ENCODE measurements around the gene C2orf49.
A peak's percentile ranks its signal among the peaks of the same experiment; 100 is the strongest.

C2orf49 gene

DNA sequence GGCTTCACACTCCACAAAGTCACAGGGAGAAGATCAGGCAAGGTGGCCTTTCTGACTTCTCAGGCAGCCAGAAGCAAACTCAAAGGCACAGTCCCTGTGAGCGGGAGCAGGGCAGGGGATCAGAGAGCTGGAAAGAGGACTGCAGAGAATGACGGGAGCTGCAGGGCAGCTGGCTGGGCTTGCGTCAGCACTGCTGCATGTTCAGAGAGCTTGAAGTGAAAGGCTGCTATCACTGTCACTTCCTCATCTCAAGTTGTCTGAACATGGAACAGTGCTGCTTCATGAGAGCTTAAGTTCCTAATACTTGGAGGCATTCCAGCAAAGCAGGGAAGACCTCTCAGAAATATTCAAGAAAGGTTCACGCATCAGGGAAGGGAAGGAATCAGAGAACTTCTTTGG lies 28.2 kb upstream of the C2orf49 start:
- peaks cover 94% of the 10 kb centered on the region for H3K79me2 ChIP-seq (ENCODE audit: low read length)
- H3K27me3 ChIP-seq (ENCODE audit: low read depth, low read length), result no peaks in the 10 kb centered on the region
- TF ChIP-seq, protein P1, sequence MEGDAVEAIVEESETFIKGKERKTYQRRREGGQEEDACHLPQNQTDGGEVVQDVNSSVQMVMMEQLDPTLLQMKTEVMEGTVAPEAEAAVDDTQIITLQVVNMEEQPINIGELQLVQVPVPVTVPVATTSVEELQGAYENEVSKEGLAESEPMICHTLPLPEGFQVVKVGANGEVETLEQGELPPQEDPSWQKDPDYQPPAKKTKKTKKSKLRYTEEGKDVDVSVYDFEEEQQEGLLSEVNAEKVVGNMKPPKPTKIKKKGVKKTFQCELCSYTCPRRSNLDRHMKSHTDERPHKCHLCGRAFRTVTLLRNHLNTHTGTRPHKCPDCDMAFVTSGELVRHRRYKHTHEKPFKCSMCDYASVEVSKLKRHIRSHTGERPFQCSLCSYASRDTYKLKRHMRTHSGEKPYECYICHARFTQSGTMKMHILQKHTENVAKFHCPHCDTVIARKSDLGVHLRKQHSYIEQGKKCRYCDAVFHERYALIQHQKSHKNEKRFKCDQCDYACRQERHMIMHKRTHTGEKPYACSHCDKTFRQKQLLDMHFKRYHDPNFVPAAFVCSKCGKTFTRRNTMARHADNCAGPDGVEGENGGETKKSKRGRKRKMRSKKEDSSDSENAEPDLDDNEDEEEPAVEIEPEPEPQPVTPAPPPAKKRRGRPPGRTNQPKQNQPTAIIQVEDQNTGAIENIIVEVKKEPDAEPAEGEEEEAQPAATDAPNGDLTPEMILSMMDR (IDR thresholded peaks at IDR 0.05; ENCODE audit: low read depth, low read length), result no peak
- TF ChIP-seq EZH2phosphoT487 (IDR thresholded peaks at IDR 0.05; ENCODE audit: low read depth), result no peak
- peaks cover 17% of the 10 kb centered on the region for H3K36me3 ChIP-seq (replicated peaks; ENCODE audit: low read depth, low read length)
- H3K9me3 ChIP-seq (ENCODE audit: insufficient read depth, low read length), result no peaks in the 10 kb centered on the region
- H3K9ac ChIP-seq (ENCODE audit: low read length), result peak overlapping the region; percentile 40; the same call in 1 of the 2 replicates
- peak overlapping the region; percentile 60 for H3K4me3 ChIP-seq (ENCODE audit: low read length)
- no peak overlapping the region for H2AFZ ChIP-seq (ENCODE audit: low read depth, low read length)
- H3K4me2 ChIP-seq (ENCODE audit: low read length), result peak overlapping the region; percentile 90
- peaks cover 21% of the 10 kb centered on the region for H4K20me1 ChIP-seq (ENCODE audit: insufficient read depth, low read length)
- H3K27ac ChIP-seq (ENCODE audit: low read length), result peak overlapping the region; percentile 67
- peaks cover 47% of the 10 kb centered on the region for H3K4me1 ChIP-seq (ENCODE audit: low read length)

DNA sequence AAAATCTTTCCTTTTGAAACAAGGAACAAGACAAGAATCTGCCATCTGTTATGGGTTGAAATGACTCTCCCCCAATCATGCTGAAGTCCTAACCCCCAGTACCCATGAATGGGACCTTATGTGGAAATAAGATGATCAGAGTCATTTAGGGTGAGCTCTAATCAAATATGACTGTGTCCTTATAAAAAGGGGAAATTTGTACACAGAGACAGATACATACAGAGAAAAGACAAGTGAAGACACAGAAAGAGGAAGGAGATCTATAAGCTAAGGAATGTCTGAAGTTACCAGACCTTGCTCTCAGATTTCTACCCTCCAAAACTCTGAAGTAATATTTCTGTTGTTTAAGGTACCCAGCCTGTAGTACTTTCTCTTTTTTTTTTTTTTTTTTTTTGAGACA lies 23.5 kb upstream of the C2orf49 start:
- peaks cover 14% of the 10 kb centered on the region for H4K20me1 ChIP-seq (ENCODE audit: insufficient read depth, low read length)
- H3K79me2 ChIP-seq (ENCODE audit: low read length), result peaks cover 97% of the 10 kb centered on the region
- peaks cover 4% of the 10 kb centered on the region for H3K36me3 ChIP-seq (replicated peaks; ENCODE audit: low read depth, low read length)
- no peak overlapping the region for H2AFZ ChIP-seq (ENCODE audit: low read depth, low read length)
- H3K4me2 ChIP-seq (ENCODE audit: low read length), result peak overlapping the region; percentile 42
- no peaks in the 10 kb centered on the region for H3K27me3 ChIP-seq (ENCODE audit: low read depth, low read length)
- peaks cover 64% of the 10 kb centered on the region for H3K4me1 ChIP-seq (ENCODE audit: low read length)
- H3K9me3 ChIP-seq (ENCODE audit: insufficient read depth, low read length), result no peaks in the 10 kb centered on the region
- H3K4me3 ChIP-seq (ENCODE audit: low read length), result peak overlapping the region; percentile 22
- peak overlapping the region; percentile 79 for H3K27ac ChIP-seq (ENCODE audit: low read length)
- TF ChIP-seq, protein P1 (IDR thresholded peaks at IDR 0.05; ENCODE audit: low read depth, low read length), result no peak
- no peak for TF ChIP-seq EZH2phosphoT487 (IDR thresholded peaks at IDR 0.05; ENCODE audit: low read depth)
- peak overlapping the region; percentile 7; the same call in 1 of the 2 replicates for H3K9ac ChIP-seq (ENCODE audit: low read length)

DNA sequence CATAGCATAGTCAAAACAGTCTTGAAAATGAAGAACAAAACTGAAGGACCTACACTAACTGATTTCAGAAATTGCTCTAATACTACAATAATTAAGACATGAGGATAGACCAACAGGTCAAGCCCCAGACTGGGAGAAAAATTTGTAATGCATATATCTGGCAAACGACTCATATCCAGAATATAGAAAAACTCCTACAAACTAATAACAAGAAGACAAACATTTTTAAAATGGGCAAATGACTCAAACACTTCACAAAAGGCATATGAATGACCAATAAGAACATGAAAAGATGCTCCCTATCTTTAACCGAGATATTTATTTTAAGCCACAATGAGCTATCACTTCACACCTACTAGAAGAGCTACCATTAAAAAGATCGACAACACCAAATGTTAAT lies 22.0 kb upstream of the C2orf49 start:
- H3K4me3 ChIP-seq (ENCODE audit: low read length), result peak overlapping the region; percentile 28
- H3K27me3 ChIP-seq (ENCODE audit: low read depth, low read length), result no peaks in the 10 kb centered on the region
- no peak overlapping the region for H3K9ac ChIP-seq (ENCODE audit: low read length)
- peak overlapping the region; percentile 46 for H3K4me2 ChIP-seq (ENCODE audit: low read length)
- H3K9me3 ChIP-seq (ENCODE audit: insufficient read depth, low read length), result no peaks in the 10 kb centered on the region
- peaks cover 50% of the 10 kb centered on the region for H3K4me1 ChIP-seq (ENCODE audit: low read length)
- peaks cover 92% of the 10 kb centered on the region for H3K79me2 ChIP-seq (ENCODE audit: low read length)
- H4K20me1 ChIP-seq (ENCODE audit: insufficient read depth, low read length), result peaks cover 17% of the 10 kb centered on the region
- no peak for TF ChIP-seq EZH2phosphoT487 (IDR thresholded peaks at IDR 0.05; ENCODE audit: low read depth)
- TF ChIP-seq, protein P1 (IDR thresholded peaks at IDR 0.05; ENCODE audit: low read depth, low read length), result no peak
- H2AFZ ChIP-seq (ENCODE audit: low read depth, low read length), result no peak overlapping the region
- peaks cover 4% of the 10 kb centered on the region for H3K36me3 ChIP-seq (replicated peaks; ENCODE audit: low read depth, low read length)
- peak overlapping the region; percentile 79 for H3K27ac ChIP-seq (ENCODE audit: low read length)

DNA sequence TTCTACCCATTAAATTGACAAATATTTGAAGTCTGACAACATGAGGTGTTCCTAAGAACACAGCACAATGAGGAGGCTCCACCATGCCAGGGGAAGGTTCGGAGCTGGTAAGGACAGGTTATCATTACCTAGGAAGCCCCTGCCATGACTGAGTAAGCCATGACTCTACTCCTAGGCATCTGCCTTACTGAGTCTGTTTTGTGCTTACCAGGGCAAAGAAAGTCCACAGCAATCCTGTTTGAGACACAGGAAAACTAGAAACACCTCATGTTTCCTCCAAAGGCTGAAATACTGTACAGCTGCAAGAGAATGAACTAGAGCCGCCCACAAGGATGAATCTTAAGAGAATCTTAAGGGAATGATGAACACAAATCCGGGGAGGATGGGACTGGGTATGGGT lies 19.4 kb upstream of the C2orf49 start:
- TF ChIP-seq, protein P1 (IDR thresholded peaks at IDR 0.05; ENCODE audit: low read depth, low read length), result no peak
- no peak for TF ChIP-seq EZH2phosphoT487 (IDR thresholded peaks at IDR 0.05; ENCODE audit: low read depth)
- Histone ChIP-seq H3K27me3 (ENCODE audit: low read depth, low read length) (no peaks in the 10 kb centered on the region), H3K4me2 (ENCODE audit: low read length) (no peak overlapping the region), H3K9ac (ENCODE audit: low read length) (no peak overlapping the region), H4K20me1 (ENCODE audit: insufficient read depth, low read length) (peaks cover 22% of the 10 kb centered on the region), H3K79me2 (ENCODE audit: low read length) (peaks cover 90% of the 10 kb centered on the region), H3K4me3 (ENCODE audit: low read length) (no peak overlapping the region), H3K36me3 (replicated peaks; ENCODE audit: low read depth, low read length) (peaks cover 9% of the 10 kb centered on the region), H3K9me3 (ENCODE audit: insufficient read depth, low read length) (no peaks in the 10 kb centered on the region), H2AFZ (ENCODE audit: low read depth, low read length) (no peak overlapping the region), H3K27ac (ENCODE audit: low read length) (no peak overlapping the region), H3K4me1 (ENCODE audit: low read length) (peaks cover 33% of the 10 kb centered on the region)
